HepG2 (cell line): Measurements from ENCODE around the gene XAGE3. TPM values are rescaled to one million over a fixed set of nuclear protein-coding genes. Genes with fewer than 3 reads are reported as not detected.
"Not testable (repeated sequence)": the region's sequence is repeated elsewhere in the genome, so short reads cannot be mapped to it uniquely, and the experiment has no call there.

Experiments
- ATAC-seq: fragments of 200-7000 bp; cut with Tn5 transposase; 3 replicates; pipeline ENCODE4 v1.9.1; 2020; ENCODE audit warnings: mild to moderate bottlenecking, moderate library complexity
- BruUV-seq: library from RNA; stranded (reverse); fragments of 400-500 nt; replicated peaks from 2 replicates; lab custom pipeline; 2021; lab: Mats Ljungman, UMichigan
- CTCF ChIA-PET: fragments of 300-600 bp; formaldehyde crosslinking; extraction: SDS; loops from one replicate; lab custom pipeline; 2021; ENCODE audit warnings: low total read pairs, inconsistent platforms, low intra/inter-chr PET ratio; lab: Yijun Ruan, JAX
- POLR2A ChIA-PET: fragments of 350-600 bp; sonication (Branson Sonifier 250); formaldehyde crosslinking; loops from one replicate; lab custom pipeline; 2020; ENCODE audit warnings: antibody characterized with exemption, inconsistent platforms; lab: Yijun Ruan, JAX
- DNase-seq: peaks from one replicate; pipeline ENCODE4 v3.0.0-alpha.2; 2015; ENCODE audit warnings: low spot score
- FAIRE-seq: peaks from 3 replicates; lab custom pipeline; 2011; peaks lifted over from hg19 to GRCh38; lab: Jason Lieb, UNC
- H2AFZ ChIP-seq: one replicate; pipeline ENCODE4 v1.6.1; 2011; ENCODE audit warnings: low read length, inconsistent platforms
- H3K27ac ChIP-seq: fragments of 300-600 bp; 3 replicates; pipeline ENCODE4 v1.8.0; 2011; ENCODE audit warnings: mixed run types, mild to moderate bottlenecking, mixed read lengths, low read length, inconsistent platforms; ENCODE audit not compliant: insufficient read depth; ENCODE audit errors: extremely low read length
- H3K27me3 ChIP-seq, 2 experiments: fragments of 200-600 bp in 1 of 2; 2 replicates in 1 of 2; 3 replicates in 1 of 2; pipeline versions ENCODE4 v1.6.0 to v1.8.0; 2011; ENCODE audit warnings: low read length in 2 of 2, mild to moderate bottlenecking in 2 of 2, moderate library complexity in 2 of 2, inconsistent platforms in 1 of 2; ENCODE audit not compliant: insufficient read depth in 2 of 2, control insufficient read depth in 1 of 2
- H3K36me3 ChIP-seq, 2 experiments: fragments of 200-600 bp in 1 of 2; replicated peaks in 1 of 2; 2 replicates in 1 of 2; 3 replicates in 1 of 2; pipeline versions ENCODE4 v1.5.1 to v1.8.0; 2011; ENCODE audit warnings: low read length in 2 of 2, inconsistent platforms in 1 of 2; ENCODE audit not compliant: insufficient read depth in 2 of 2, control insufficient read depth in 1 of 2
- H3K4me1 ChIP-seq: 2 replicates; pipeline ENCODE4 v1.5.1; 2012; ENCODE audit warnings: low read length, inconsistent platforms; ENCODE audit not compliant: insufficient read depth
- H3K4me2 ChIP-seq: 2 replicates; pipeline ENCODE4 v1.6.0; 2011; ENCODE audit warnings: low read depth, low read length, inconsistent platforms
- H3K4me3 ChIP-seq, 3 experiments: fragments of 200-600 bp in 1 of 3; sonication (generic), shearing (Covaris generic) in 1 of 3; replicated peaks in 1 of 3; 2 replicates each; pipeline ENCODE4 v1.5.1; 2011 to 2016; ENCODE audit warnings: low read length in 3 of 3, inconsistent platforms in 2 of 3, low read depth in 2 of 3, mild to moderate bottlenecking in 2 of 3, control low read depth in 1 of 3, mixed read lengths in 1 of 3; ENCODE audit not compliant: insufficient read depth in 1 of 3
- H3K79me2 ChIP-seq: one replicate; pipeline ENCODE4 v1.6.1; 2011; ENCODE audit warnings: low read length, inconsistent platforms; ENCODE audit not compliant: insufficient read depth
- H3K9ac ChIP-seq: 2 replicates; pipeline ENCODE4 v1.6.0; 2011; ENCODE audit warnings: mild to moderate bottlenecking, low read depth, low read length, inconsistent platforms; ENCODE audit not compliant: insufficient read depth
- H3K9me3 ChIP-seq: 2 replicates; pipeline ENCODE4 v1.5.1; 2012; ENCODE audit warnings: mild to moderate bottlenecking, low read length
- H4K20me1 ChIP-seq: 2 replicates; pipeline ENCODE4 v1.6.0; 2011; ENCODE audit warnings: inconsistent platforms, mild to moderate bottlenecking, low read length, moderate library complexity; ENCODE audit not compliant: insufficient read depth
- MTERF4 ChIP-seq: sonication (generic); formaldehyde crosslinking; IDR thresholded peaks from 2 replicates; pipeline ENCODE4 v1.8.0; 2023; ENCODE audit warnings: mild to moderate bottlenecking, missing genetic modification reagents
- PAXIP1 ChIP-seq: sonication (generic); formaldehyde crosslinking; conservative IDR thresholded peaks from 2 replicates; pipeline ENCODE4 v1.4.0; 2020; ENCODE audit warnings: mild to moderate bottlenecking, missing genetic modification reagents, moderate library complexity
- RCOR2 ChIP-seq: IDR thresholded peaks from 2 replicates; pipeline ENCODE4 v1.6.1; 2016; ENCODE audit warnings: missing biosample characterization, missing genetic modification reagents
- TCF7 ChIP-seq: sonication (generic); IDR thresholded peaks from 2 replicates; pipeline ENCODE4 v1.6.1; 2016; ENCODE audit warnings: antibody characterized with exemption, low read depth
- WGBS: methylation state at CpG from one replicate; pipeline ENCODE4 v1.1.6; 2017; ENCODE audit warnings: low lambda C conversion rate; 5-methylcytosine and 5-hydroxymethylcytosine counted together
- in situ Hi-C: cut with HindIII; loops from 2 replicates; pipeline ENCODE4 v1.10.0; 2017; ENCODE audit warnings: low pct_unique_long_range_greater_than_20kb; ENCODE audit not compliant: extremely low pct_ligation_motif_present
- intact Hi-C: fragments of 100-400 bp; cut with micrococcal nuclease; formaldehyde crosslinking; loops from one replicate; pipeline ENCODE4 v1.10.0; 2022; ENCODE audit not compliant: unreplicated experiment
- polyA plus RNA-seq, 8 experiments: library from polyadenylated mRNA; depleted of rRNA in 3 of 8; stranded (reverse) in 7 of 8; unstranded in 1 of 8; fragments of >200 nt; fragmentation: Illumina TruSeq in 4 of 8; extraction: Trizol in 4 of 8; gene quantifications; 2 replicates each; pipeline versions ENCODE4 v1.2.1 to v1.2.3, GENCODE V29; 2011 to 2016; ENCODE audit warnings: low read depth in 4 of 8, missing spikeins in 1 of 8, mixed read lengths in 1 of 8; ENCODE audit not compliant: insufficient read depth in 1 of 8
- total RNA-seq, 5 experiments: library from RNA; depleted of rRNA; stranded (reverse); fragments of >200 nt; fragmentation: Illumina TruSeq; extraction: Trizol; gene quantifications; 2 replicates each; pipeline ENCODE4 v1.2.3, GENCODE V29; 2016; ENCODE audit warnings: low read depth in 1 of 5

XAGE3 gene
- total and polyA plus RNA-seq, 2 of the 13 experiments (the other 11 are each of a cell fraction or from before 2014, with no cell fraction given), result not detected

DNA sequence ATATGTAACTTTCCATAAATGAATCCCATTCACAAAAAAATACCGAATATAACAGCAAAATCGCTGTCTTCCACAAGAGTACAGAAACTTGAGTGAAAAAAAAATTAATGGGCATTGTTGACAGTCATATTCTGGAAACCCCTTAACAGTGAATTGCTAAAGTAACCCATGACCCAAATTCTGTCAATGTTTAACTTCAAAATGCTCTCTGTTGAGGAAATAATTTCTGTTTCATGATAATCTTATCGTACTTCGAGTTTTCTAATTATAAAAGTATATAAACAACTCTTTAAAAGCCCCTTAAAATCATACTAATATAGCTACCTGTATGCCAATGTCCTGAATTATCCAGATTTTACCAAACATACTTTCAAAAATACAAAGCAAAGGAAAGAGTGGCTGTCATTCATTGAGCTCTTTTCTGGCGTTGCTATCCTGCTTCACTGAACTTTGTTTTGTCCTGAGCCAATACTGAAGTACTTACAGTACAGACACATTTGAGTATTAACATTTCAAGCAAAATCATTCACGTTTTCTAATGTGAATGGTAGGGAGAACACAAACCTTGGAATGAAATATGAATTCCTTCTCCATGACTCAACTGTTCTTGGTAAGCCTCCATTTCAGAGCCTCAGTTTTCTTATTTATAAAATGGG, 2.4 kb downstream of the XAGE3 start:
- intact Hi-C loops, result no loop called here
- 0% methylated on average over 6 of the region's 6 CpGs for WGBS
- no TSS peak for BruUV-seq
- CTCF ChIA-PET, result no interaction called here
- Histone ChIP-seq H3K36me3 (no peaks in the 10 kb centered on the region), H3K9me3 (no peaks in the 10 kb centered on the region), H3K27me3 (no peaks in the 10 kb centered on the region), H3K79me2 (no peaks in the 10 kb centered on the region), H3K27ac (no peak overlapping the region), H3K4me1 (no peaks in the 10 kb centered on the region), H3K4me3 (no peak overlapping the region), H3K4me2 (no peak overlapping the region), H3K9ac (no peak overlapping the region), H2AFZ (no peak overlapping the region), H4K20me1 (no peaks in the 10 kb centered on the region)
- no peak for FAIRE-seq
- no peak for ATAC-seq
- no peak for DNase-seq
- POLR2A ChIA-PET, result no interaction called here
- no peak for TF ChIP-seq TCF7
- TF ChIP-seq MTERF4, result no peak
- TF ChIP-seq RCOR2, result no peak
- 0 out of 2 replicates have a peak, but pooled peaks have one; percentile 17 for TF ChIP-seq PAXIP1
- in situ Hi-C loops, result no loop called here

DNA sequence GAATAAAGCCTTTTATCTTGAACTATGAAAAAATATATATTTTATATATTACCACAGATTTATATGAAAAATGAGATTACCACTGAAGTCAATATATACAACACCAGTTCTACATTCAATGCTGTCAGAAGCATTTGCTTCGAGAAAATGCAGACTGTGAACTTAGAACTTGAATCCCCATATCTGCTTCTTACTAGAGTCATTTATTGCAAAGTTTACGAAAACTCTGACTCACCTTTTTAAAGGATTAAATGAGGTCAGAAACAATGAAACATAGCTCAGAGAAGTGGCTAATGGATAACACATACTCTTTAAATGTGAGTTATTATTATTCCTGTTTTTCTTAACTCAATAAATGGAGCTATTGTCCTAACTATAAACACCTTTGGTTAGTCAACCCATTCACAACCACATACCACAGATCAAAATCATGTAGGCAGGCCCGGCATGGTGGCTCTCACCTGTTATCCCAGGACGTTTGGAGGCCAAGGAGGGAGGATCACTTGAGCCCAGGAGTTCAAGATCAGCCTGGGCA, 10.8 kb downstream of the XAGE3 start:
- CTCF ChIA-PET, DNase-seq, H3K4me2 ChIP-seq, H3K79me2 ChIP-seq, ATAC-seq, H3K9me3 ChIP-seq, BruUV-seq, FAIRE-seq, H4K20me1 ChIP-seq, intact Hi-C loops, H3K27ac ChIP-seq, POLR2A ChIA-PET, H3K27me3 ChIP-seq, in situ Hi-C loops, H3K4me1 ChIP-seq, H2AFZ ChIP-seq, H3K9ac ChIP-seq, H3K4me3 ChIP-seq, H3K36me3 ChIP-seq: not testable (repeated sequence)
- 3% methylated on average over 4 of the region's 4 CpGs for WGBS
